NCI-H510A (cell line): ENCODE results near the gene ATP8B3.

Experiments
- DNase-seq: peaks from one replicate; lab custom pipeline; 2025; lab: John Stamatoyannopoulos, UW

ATP8B3 gene

GRCh38 chr19:1744133-1744665 is 67.9 kb downstream of the ATP8B3 start:
- no peak for DNase-seq

GRCh38 chr19:1742989-1743696 is 68.9 kb downstream of the ATP8B3 start:
- DNase-seq = no peak

DNA sequence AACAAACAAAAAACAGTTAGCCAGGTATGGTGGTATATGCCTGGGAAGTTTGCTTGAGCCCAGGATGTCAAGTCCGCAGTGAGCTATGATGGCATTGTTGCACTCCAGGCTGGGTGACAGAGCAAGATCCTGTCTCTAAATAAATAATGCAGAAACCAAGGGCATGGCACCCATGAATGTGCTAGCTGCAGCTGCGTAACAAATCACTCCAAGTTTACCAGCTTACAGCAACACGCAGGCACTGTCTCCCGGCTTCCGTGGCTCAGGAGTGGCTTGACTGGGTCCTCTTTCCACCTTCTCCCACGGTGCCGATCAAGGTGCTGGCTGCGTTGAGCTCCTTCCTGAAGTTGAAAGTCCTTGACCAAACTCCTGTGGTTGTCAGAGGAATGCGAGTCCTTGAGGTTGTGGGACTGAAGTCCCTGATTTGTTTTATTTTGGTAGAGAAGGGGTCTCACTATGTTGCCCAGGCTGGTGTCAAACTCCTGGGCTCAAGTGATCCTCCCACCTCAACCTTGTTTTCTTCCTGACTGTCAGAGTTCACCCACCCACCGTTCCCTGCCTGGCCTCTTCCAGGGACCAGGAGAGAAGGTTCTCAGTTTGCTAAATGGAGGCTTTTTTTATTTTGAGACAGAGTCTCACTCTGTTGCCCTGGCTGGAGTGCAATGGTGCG is 72.0 kb downstream of the ATP8B3 start:
- no peak for DNase-seq

GRCh38 chr19:1736927-1737326 is 75.1 kb downstream of the ATP8B3 start:
- DNase-seq = no peak

GRCh38 chr19:1736280-1736679 is 75.8 kb downstream of the ATP8B3 start:
- DNase-seq = no peak

DNA sequence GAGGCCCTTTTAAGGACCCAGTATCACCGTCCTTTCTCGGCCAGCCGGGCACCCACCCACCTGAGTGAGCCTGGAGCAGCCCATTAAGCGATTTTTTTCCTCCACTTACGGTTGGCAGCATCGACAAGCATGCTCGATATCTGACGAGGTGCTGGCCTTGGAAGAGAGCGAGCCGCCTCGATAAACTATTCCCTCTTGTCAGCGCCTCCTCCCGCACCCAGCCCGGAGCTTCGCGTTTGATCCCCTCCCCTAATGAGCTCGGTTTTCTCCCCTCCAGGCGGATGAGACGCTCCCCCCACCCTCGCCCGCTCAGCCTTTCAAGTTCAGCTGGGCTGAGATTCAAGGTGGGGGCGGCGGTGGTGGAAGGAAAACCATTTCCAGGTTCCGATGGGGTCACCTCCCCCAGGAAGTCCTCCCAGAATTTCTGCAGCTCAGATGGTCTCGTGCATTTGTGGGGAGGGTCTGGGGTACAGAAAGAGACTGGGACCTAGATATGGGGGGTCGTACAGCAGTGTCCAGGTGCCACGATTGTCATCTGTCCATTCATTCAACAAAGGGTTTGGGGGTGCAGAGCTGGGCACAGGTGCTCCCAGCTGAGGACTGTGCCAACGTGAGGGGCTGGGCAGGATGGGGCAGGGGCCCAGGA is 77.6 kb downstream of the ATP8B3 start:
- DNase-seq = no peak
